MCF 10A (cell line): ENCODE data around the gene ACTG2. TPM values are rescaled to one million over a fixed set of nuclear protein-coding genes. Genes with fewer than 3 reads are reported as not detected.

Experiments
- BruUV-seq: library from RNA; stranded (reverse); fragments of 400-500 nt; replicated peaks from 2 replicates; lab custom pipeline; 2021; lab: Mats Ljungman, UMichigan
- CTCF ChIA-PET: fragments of 300-600 bp; sonication (Branson Sonifier 250); formaldehyde crosslinking; extraction: SDS; loops from one replicate; lab custom pipeline; 2021; ENCODE audit warnings: antibody characterized with exemption, inconsistent platforms; lab: Yijun Ruan, JAX
- POLR2A ChIA-PET: fragments of 300-600, 350-650 bp; sonication (Branson Sonifier 250); formaldehyde crosslinking; extraction: SDS; loops from one replicate; lab custom pipeline; 2020; ENCODE audit warnings: antibody characterized with exemption, inconsistent platforms; lab: Yijun Ruan, JAX
- DNase-seq: peaks from one replicate; pipeline ENCODE4 v3.0.0-alpha.2; 2018; ENCODE audit not compliant: unreplicated experiment
- H3K27ac Mint-ChIP-seq: one replicate; pipeline ENCODE4 v1.8.0; 2022; ENCODE audit warnings: mild to moderate bottlenecking, low read depth, mixed read lengths; ENCODE audit not compliant: unreplicated experiment
- H3K27me3 Mint-ChIP-seq: one replicate; pipeline ENCODE4 v1.8.0; 2022; ENCODE audit warnings: mixed read lengths; ENCODE audit not compliant: insufficient read depth, unreplicated experiment
- H3K36me3 Mint-ChIP-seq: one replicate; pipeline ENCODE4 v1.8.0; 2022; ENCODE audit warnings: mild to moderate bottlenecking, moderate library complexity, mixed read lengths; ENCODE audit not compliant: insufficient read depth, unreplicated experiment
- H3K4me1 Mint-ChIP-seq: one replicate; pipeline ENCODE4 v1.8.0; 2022; ENCODE audit warnings: mixed read lengths; ENCODE audit not compliant: insufficient read depth, unreplicated experiment
- H3K4me3 Mint-ChIP-seq: one replicate; pipeline ENCODE4 v1.8.0; 2022; ENCODE audit warnings: mild to moderate bottlenecking, moderate library complexity, mixed read lengths; ENCODE audit not compliant: unreplicated experiment
- H3K9me3 Mint-ChIP-seq: one replicate; pipeline ENCODE4 v1.8.0; 2022; ENCODE audit warnings: mixed read lengths; ENCODE audit not compliant: unreplicated experiment
- CTCF ChIP-seq: fragments of 200-600 bp; IDR thresholded peaks from one replicate; pipeline ENCODE4 v1.8.0; 2022; ENCODE audit warnings: antibody characterized with exemption, mild to moderate bottlenecking; ENCODE audit not compliant: unreplicated experiment
- intact Hi-C: fragments of 100-400 bp; cut with micrococcal nuclease; formaldehyde crosslinking; loops from 2 replicates; pipeline ENCODE4 v1.14.1; 2022
- total RNA-seq: library from RNA; stranded (reverse); gene quantifications from 2 replicates; pipeline ENCODE4 v1.2.3, GENCODE V29; 2022

Gene ACTG2
- total RNA-seq, 1 experiment from 2014 or later = not detected

DNA sequence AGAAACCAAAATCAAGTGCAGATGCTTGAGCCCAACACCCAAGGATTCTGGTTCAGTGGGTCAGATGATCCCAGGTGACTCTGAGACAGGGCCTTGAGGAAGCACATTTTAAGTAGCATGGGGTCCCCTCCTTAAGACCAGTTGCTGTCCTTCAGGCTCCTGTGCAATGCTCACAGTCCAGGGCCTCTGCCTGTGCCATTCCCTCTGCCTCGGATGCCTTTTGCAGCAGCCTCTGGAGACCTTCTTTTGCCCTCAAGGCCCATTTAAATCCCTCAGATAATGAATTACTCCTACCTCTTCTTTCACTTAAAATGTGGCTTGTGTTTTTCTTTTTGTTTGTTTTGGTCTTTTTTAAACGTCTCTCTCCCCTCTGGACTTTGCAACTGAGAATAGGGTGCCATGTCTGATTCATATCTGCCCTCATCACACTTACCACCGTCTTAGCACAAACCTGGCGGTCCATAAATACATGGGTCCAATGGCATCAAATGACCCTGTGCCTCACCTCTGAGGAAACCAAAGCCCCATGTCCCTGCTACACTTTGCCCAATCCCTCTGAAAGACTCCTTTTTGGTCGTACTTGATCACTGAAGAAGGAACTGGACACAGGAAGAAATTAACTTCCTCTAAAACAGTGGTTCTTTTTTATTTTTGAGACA, 14.2 kb downstream of the ACTG2 start:
- Mint-ChIP-seq H3K36me3 (no peaks in the 10 kb centered on the region), H3K27ac (no peak overlapping the region), H3K4me3 (no peak overlapping the region), H3K4me1 (no peaks in the 10 kb centered on the region), H3K27me3 (no peaks in the 10 kb centered on the region), H3K9me3 (no peaks in the 10 kb centered on the region)
- ChIA-PET POLR2A (interaction anchor here (1.2 kb wide), 1 partner anchor 20 kb away, joined by 5 read pairs; the partner anchor contains the start of gene DGUOK), CTCF (interaction anchor here (0.6 kb wide), 1 partner anchor 10 kb away, joined by 3 read pairs; no protein-coding TSS in a partner anchor)
- no TSS peak for BruUV-seq
- TF ChIP-seq CTCF = no peak
- DNase-seq = no peak
- intact Hi-C loops = no loop called here

DNA sequence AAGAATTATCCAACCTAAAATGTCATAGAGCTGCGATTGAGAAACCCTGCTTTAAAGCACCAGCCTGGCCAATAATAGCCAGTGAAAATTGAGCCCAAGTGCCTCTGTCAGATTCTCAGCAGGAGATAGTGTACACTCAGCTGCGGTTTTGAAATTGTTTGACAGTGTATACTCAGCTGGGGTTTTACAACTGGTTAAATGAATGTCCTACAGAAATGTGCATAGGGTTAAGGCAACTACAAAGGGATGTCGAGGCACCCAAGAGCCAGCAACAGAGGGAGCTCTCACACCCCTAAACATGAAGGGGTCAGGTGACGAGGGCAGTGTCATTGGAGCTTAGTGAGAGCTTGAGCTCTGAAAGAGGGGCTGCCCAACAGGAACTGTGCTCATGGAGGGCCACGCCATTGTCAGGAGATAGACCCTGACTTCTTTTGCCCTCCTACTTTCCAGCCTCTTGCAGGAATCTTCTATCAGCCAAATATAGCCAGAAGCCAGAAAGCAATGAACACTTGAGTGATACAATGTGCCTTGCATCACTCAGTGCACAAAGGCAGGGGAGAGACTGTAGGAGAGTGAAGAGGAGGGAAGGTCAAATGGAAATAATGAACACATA, 15.1 kb downstream of the ACTG2 start:
- ChIA-PET POLR2A (interaction anchor here (1.2 kb wide), 1 partner anchor 19 kb away, joined by 5 read pairs; the partner anchor contains the start of gene DGUOK), CTCF (interaction anchor here (0.6 to 0.7 kb wide), 2 partner anchors 9 to 83 kb away, joined by 3 read pairs; no protein-coding TSS in a partner anchor)
- Mint-ChIP-seq H3K27me3 (no peaks in the 10 kb centered on the region), H3K27ac (no peak overlapping the region), H3K9me3 (no peaks in the 10 kb centered on the region), H3K4me1 (no peaks in the 10 kb centered on the region), H3K36me3 (no peaks in the 10 kb centered on the region), H3K4me3 (no peak overlapping the region)
- no peak for TF ChIP-seq CTCF
- no TSS peak for BruUV-seq
- DNase-seq = peak; percentile 57
- intact Hi-C loops = no loop called here

- intact Hi-C loops = no loop called here
- Mint-ChIP-seq H3K4me1 (no peaks in the 10 kb centered on the region), H3K27ac (no peak overlapping the region), H3K9me3 (no peaks in the 10 kb centered on the region), H3K27me3 (no peaks in the 10 kb centered on the region), H3K4me3 (no peak overlapping the region), H3K36me3 (no peaks in the 10 kb centered on the region)
- no TSS peak for BruUV-seq
- no peak for TF ChIP-seq CTCF
- CTCF ChIA-PET = interaction anchor here (0.6 kb wide), 3 partner anchors 12 to 252 kb away, joined by 3 to 4 read pairs (median 3); partner anchors contain the start of gene ACTG2
- POLR2A ChIA-PET = interaction anchor here (0.7 kb wide), 2 partner anchors 24 to 43 kb away, joined by 3 read pairs; no protein-coding TSS in a partner anchor
- DNase-seq = no peak
These were observed 16.2 kb downstream of the ACTG2 start for GRCh38 chr2:73908689-73909652.
